ENCODE data around the gene NT5E. TPM values are rescaled to one million over a fixed set of nuclear protein-coding genes. Genes with fewer than 3 reads are reported as not detected.

Gene NT5E
- total RNA-seq, 1 experiment from 2014 or later: 0.52 TPM

GRCh38 chr6:85443349-85444117, 6.3 kb upstream of the NT5E start:
- Histone ChIP-seq H4K5ac (ENCODE audit: insufficient read length, low read depth, low read length) (no peak overlapping the region), H2AFZ (ENCODE audit: low read length) (no peak overlapping the region), H3K79me1 (ENCODE audit: insufficient read depth, low read depth, low read length, poor library complexity, severe bottlenecking) (no peaks in the 10 kb centered on the region), H3K9me3 (ENCODE audit: control insufficient read depth, low read depth, low read length) (no peaks in the 10 kb centered on the region), H3T11ph (ENCODE audit: low read length) (no peak overlapping the region), H3K23ac (ENCODE audit: insufficient read length, low read depth, low read length) (no peak overlapping the region), H4K20me1 (ENCODE audit: control insufficient read depth, insufficient read depth, insufficient read length) (no peaks in the 10 kb centered on the region), H3K27me3 (ENCODE audit: insufficient read depth, low read length) (peaks cover 4% of the 10 kb centered on the region; the same call in 1 of the 2 replicates), H2BK12ac (ENCODE audit: insufficient read length, low read depth, low read length) (no peak overlapping the region), H2BK20ac (ENCODE audit: low read depth, low read length, poor library complexity, severe bottlenecking) (no peak overlapping the region), H3K9ac (ENCODE audit: extremely low read depth, insufficient read length, low read length) (no peak overlapping the region), H3K79me2 (ENCODE audit: insufficient read depth, low read length) (no peaks in the 10 kb centered on the region), H3K4ac (ENCODE audit: low read depth, low read length) (no peak overlapping the region), H2BK5ac (ENCODE audit: insufficient read length, low read length) (no peak overlapping the region), H3K4me1 (ENCODE audit: insufficient read depth, low read length) (no peaks in the 10 kb centered on the region), H3K14ac (ENCODE audit: insufficient read depth, low read length) (no peak overlapping the region), H3K56ac (ENCODE audit: insufficient read length, low read depth, low read length) (no peak overlapping the region), H4K91ac (ENCODE audit: insufficient read length, low read depth, low read length) (no peak overlapping the region), H2AK5ac (ENCODE audit: insufficient read length, low read length) (no peak overlapping the region), H3K23me2 (ENCODE audit: insufficient read length, low read depth, low read length, poor library complexity, severe bottlenecking) (no peaks in the 10 kb centered on the region), H3K18ac (ENCODE audit: insufficient read length, low read depth, low read length) (no peak overlapping the region), H2BK120ac (ENCODE audit: low read depth, low read length, poor library complexity, severe bottlenecking) (no peak overlapping the region), H4K8ac (replicated peaks; ENCODE audit: insufficient read length, low read depth, low read length) (no peak overlapping the region), H3K4me2 (ENCODE audit: insufficient read depth, insufficient read length, low read length) (no peak overlapping the region), H2BK15ac (ENCODE audit: low read depth, low read length) (no peak overlapping the region), H3K27ac (ENCODE audit: insufficient read length, low read depth, low read length) (no peak overlapping the region)
- Mint-ChIP-seq H3K36me3 (ENCODE audit: insufficient read depth in 1 of 3, low read depth in 3 of 3) (no peaks in the 10 kb centered on the region), H3K4me1 (no peaks in the 10 kb centered on the region), H3K9me3 (peaks cover under 1 to 7% of the 10 kb centered on the region in 2 experiments; a peak in 3 of 5 replicates), H3K27me3 (ENCODE audit: low read depth) (peaks cover 20% of the 10 kb centered on the region), H3K4me3 (no peak overlapping the region), H3K27ac (no peak overlapping the region)
- WGBS (ENCODE audit: extremely low coverage, insufficient read length, low lambda C conversion rate): no CpG with 5 or more reads among the region's 1 CpG
- no peak for TF ChIP-seq CTCF (conservative IDR thresholded peaks at IDR 0.05)
- DNase-seq: no peak
